Measurements from ENCODE around the gene TP53RK.

DNA sequence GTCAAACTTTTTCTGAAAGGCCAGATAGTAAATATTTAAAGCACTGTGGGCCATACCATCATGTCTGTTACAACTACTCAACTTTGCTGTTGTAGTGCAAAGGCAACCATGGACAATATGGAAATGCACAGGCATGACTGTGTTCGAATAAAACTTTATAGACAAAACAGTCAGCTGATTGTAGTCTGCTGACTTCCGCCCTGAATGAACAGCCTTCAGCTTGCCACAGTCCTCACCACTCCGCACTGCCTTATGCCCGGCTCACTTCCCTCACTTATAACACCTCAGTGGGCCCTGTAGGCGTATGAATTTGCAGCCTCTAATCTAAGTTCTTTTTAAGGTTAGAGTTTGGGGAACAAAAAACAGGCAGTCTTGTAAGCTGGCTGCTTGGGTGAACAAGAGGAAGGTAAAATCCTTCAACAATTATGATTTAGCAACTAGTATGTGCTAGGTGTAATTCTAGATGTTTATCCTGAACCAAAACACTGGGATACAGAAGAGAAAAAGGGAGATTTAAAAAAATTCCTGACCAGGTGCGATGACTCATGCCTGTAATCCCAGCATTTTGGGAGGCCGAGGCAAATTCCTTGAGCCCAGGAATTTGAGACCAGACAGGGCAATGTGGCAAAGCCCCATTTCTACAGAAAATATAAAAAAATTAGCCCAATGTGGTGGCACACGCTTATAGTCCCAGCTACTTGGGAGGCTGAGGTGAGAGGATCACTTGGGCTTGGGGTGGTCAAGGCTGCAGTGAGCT is 13.4 kb upstream of the TP53RK start:
- TF ChIP-seq GATA3 (IDR thresholded peaks at IDR 0.05; ENCODE audit: low read depth, low read length): no peak
- no peak for TF ChIP-seq GATA2 (IDR thresholded peaks at IDR 0.05; ENCODE audit: low read depth, low read length)

Measured in SH-SY5Y (cell line).